NCI-H510A (cell line): Measurements from ENCODE around the gene ARL11.

Source experiments
- DNase-seq: peaks from one replicate; lab custom pipeline; 2025; lab: John Stamatoyannopoulos, UW

ARL11 gene

DNA sequence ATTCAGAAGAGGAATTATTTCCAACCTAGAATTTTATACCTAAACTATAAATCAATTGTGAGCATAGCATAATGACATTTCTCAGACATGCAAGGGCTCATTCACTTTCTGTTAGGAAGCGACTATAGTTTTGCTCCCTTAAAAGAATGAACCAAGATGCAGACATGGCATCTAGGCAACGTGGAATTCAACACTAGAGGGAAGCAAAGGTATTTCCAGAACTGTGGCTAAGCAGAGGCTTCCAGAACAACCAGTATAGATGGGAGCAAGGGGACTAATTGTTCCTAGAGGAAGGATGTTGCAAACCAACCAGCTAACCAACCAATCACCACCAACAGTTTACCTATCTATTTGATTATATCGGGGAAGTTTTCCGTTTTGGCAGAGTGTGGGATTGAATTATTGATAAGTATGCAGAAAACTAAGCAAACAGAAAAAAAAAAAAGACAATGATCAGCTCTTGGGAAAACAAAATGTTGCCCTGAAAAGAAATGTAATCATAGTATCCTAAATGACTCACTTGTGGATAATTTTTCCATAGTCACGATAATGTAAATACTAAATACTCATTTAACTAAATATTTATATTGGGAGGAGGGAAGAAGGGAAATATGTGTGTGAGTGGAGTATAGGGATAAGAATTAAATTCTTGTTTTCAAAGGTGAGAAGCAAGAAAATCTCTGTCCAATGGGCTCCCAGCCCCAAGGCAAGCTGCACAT is 21.1 kb downstream of the ARL11 start:
- no peak for DNase-seq

DNA sequence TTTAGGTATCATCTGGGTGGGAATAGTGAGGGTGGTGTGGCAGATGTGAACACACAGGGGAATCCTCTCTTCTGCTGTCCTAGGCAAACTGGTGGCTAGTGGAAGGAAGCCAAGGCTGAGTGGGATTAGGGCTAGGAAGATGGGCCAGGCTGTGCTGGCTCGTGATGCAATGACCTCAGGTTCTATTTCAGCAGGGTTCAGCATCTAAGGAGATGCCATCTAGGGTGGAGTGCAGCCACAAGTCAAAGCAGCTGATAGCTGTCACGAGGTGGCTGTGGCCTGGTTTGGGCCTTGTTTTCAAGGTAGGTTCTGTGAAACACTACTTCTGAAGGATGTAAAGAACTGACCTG is 21.6 kb downstream of the ARL11 start:
- DNase-seq, result no peak

DNA sequence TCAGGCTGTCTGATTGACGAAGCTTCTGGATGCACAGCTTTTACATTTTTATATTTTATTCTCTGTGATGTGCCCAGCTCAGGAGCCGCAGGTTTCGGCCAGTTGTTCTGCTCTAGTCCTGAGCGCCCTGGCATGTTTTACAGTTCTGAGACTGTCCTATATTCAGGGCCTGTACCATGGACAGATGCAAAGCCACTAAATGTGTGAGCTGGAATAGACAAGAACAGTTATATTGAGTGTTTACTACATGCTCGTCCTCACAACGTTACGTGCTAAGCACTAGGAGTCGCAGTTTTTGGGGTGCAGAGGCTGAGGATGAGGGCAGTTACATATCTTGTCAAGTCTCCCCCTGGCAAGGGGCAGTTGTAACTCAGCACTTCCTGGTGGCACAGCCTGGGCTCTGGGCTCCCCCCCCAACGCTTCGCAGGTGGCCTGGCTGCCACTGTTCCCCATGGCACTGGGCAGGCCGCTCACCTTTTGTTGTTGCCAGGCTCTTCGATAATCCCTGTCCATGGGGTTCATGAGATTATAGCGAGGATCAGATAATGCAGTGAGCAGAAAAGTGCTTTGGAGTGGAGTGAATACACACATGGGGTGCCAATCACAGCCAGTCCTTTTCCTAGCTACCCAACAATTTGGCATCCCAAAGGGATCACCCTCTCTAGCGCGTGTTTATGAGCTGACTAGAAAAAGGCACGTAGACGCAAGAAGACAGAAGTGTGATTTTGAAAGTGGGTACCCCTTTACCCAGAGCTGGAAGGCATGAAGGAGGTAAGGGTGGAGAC is 23.5 kb downstream of the ARL11 start:
- DNase-seq, result no peak

DNA sequence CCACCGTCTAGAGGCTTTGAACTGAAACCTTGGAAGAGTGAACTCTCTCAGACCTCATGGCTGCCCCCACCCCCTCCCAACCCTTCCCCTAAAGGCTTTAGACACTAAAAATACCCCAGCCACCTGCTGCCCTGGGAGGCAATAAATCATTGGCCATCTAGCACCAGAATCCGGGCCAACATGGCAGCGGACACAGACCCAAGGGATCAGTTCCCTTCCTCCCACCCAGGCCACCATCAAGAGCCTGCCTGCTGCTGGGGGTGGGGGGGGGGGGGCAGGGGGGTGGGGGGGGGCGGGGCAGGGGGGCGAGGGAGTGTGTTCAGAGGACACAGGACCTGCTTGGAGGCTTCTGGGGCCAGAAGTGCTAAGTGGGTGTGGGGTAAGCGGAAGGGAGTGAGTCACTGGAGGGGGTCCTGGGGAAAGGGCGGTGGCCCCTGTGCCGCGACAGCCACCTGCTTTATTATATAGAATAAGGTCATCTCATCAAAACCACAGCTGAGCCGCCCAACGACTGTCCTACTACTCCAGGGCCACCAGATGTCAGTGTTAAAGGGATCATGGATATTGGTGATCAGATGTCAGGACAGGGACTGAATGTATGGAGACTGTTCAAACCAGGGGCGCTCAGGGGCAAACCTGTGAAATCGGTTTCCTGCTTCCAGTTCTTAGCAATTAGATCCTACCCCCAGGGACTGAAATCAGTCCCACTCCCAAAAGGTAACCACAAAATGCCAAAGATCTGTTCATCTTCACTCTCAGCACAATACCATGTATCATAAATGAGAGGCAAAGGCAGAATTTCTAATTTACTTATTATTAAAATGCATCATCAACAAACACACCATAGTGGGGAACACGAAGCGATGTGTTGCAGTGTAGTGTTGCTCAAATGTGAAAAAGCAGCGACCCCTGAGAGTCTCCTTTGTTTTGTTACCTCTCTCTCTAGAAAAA is 24.3 kb downstream of the ARL11 start:
- peak; percentile 26 for DNase-seq

DNA sequence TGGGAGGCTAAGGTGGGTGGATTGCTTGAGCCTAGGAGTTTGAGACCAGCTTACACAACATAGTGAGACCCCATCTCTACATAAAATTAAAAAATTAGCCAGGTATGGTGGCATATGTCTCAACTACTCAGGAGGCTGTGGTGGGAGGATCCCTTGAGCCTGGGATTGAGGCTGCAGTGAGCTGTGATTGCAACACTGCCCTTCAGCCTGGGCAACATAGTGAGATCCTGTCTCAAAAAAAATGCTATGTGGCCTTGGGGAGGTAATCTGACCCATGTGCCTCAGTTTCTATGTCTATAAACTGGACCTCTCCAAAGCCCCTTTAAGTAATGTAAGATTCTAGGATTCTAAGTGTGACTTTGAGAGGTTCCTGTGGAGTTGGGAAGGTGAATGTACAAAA is 25.2 kb downstream of the ARL11 start:
- no peak for DNase-seq

DNA sequence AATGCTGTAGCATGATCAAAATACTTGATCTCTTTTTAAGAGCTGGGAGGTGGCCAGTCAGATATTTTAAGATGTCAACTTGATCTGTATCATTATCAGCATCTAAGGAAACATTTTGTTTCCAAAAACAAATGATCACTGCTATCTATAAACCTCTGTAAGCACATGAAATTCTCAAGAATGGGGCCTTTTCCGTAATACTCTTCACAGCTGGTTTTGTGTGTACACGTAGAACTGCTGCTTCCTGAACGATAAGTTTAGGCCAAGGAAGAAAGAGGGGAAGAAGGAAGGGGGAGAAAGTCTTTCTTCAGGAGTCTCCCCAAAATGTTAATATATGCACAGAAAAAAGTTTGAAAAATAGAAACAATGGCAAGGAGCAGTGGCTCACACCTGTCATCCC is 25.7 kb downstream of the ARL11 start:
- no peak for DNase-seq

DNA sequence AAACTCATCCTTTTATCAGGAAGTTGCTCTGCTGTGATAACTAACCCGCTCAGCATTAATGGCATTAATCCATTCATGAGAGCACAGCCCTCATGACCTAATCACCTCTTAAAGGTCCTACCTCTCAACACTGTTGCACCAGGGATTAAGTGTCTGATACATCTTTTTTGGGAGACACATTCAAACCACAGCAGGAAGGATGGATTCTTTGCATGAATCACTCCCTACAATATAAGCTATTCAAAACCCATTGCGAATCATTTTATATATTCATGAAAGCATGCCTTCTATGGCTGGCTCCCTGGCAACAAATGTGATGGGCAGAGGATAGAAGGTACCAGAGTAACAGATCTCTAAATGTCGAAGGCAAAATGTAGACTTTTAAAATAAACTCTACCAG is 27.6 kb downstream of the ARL11 start:
- no peak for DNase-seq

DNA sequence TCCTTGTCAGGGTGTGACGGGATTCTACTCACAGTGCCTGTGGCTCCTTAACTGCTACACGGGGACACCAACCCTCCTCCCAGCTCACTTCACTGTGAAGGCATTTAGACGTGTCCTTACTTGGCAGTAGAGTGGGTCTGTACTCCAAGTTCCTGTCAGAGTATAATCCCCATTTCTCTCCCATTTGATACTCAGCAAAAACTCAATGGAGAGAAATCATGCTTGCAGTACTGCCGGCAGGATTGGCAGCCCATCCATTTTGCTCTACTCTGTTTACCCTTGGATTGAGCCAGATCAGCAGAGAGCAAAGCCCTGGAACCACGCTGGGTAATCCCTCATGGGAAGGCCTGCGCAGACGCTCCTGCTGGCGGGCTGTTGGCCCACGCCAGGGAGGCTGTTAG is 28.9 kb downstream of the ARL11 start:
- DNase-seq, result no peak

DNA sequence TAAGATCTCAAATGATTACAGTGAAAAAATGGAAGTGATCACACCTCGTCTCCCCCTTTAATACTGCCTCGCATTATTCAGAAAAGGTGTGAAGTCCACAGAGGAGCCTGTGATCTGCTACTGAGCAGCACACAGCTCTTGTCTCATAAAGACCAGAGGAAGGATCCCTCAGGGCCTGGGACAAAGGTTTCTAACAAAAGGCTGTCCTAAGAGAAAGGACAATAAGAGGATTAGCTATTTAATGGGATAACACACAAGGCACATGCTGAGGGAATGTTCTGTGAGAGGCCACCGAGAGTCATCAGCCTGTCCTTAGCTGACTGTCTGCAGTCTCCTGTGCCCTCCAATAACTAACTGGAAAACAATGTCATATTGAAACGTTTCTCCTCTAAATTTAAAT is 36.3 kb downstream of the ARL11 start:
- DNase-seq, result no peak

DNA sequence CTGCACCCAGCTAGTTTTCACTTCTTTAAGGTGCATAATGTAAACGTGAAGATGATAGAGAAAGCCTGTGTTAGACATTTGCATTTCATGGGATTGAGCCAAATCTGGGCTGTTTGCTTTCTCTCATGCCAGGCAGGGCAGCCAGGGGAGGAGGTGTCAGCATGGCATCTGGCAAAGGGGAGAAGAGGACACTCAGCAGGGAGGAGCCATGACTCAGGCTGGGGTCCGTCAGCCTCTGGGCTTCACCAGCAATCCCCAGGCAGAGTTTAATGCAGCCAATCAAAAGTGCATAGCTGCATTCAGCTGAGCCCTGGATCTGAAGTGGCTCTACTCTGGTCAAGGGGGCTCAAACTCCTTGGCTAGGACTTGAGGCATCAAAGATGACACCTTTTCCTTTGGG is 39.5 kb downstream of the ARL11 start:
- DNase-seq, result no peak

DNA sequence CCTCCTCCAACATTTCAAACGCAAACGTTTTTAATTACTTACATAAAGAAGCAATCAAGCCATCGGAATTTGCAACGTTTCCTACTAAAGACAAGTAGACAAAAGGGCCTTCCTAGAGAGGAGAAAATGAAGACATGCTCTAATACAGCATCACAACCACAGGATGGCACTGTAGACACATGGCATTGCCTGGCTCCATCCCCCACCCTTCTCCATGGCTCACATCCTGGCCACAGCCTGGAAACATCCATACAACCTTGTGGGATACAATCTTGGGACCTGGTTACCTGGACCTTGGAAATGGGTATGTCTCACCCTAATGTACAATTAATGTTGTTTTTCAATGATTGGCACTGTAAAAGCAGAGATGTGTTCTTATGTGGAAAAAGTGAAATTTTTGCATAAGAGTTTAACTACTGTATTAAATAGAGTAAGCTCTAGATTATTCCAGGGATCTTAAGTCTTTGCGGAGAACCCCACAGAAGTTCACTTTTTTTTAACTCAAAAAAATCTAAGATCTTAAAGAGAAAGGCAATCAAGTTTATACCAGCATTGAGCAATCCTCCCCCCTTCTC is 41.5 kb downstream of the ARL11 start:
- DNase-seq, result no peak

DNA sequence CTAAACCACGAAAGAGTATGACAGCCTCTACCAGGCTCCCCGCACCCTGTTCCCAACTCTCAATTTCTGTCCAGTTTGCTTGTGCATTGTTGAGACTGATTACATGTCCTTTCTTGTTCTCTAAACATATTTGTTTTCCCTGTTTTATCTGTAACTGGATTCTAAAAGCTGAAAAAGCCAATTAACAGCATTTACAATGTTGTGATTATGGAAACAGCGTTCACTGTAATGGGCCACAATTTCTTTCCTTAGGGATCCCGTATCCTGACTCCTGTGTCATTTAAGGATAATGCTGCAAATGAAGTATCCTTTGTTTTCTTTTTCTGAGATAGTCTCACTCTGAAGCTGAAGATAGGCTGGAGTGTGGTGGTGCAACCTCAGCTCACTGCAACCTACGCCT is 42.5 kb downstream of the ARL11 start:
- DNase-seq, result no peak

DNA sequence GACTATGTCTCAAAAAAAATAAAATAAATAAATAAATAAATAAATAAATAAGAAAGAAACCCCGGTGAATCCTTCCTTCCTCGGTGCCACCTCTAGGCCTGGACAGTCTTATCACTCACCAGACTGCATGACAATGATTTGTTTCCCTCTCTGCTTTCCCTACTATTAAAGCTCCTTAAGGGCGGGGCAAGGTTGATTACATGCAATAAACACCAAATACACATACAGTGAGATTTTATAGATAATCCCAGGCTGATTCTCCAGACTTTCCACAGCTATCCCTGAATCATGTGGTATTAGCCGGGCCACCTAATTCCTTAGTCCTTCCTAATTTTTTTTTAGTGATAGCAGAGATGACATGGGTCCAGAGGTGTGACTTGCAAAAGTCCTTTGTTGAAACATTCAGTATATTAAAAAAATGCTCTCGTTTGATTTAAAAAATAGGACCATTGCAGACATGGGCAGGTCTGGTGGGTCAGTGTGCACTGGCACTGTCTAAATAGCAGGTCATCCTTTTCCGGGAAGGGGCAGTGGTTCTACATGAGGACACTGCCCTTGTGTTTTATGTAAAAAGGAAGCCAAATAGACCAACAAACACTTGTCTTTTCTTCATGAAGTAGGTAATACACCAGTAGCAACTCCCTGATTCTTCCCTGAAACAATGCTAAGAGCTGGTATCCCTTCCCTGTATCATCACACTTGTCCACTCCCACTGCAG is 48.4 kb downstream of the ARL11 start:
- DNase-seq, result no peak

DNA sequence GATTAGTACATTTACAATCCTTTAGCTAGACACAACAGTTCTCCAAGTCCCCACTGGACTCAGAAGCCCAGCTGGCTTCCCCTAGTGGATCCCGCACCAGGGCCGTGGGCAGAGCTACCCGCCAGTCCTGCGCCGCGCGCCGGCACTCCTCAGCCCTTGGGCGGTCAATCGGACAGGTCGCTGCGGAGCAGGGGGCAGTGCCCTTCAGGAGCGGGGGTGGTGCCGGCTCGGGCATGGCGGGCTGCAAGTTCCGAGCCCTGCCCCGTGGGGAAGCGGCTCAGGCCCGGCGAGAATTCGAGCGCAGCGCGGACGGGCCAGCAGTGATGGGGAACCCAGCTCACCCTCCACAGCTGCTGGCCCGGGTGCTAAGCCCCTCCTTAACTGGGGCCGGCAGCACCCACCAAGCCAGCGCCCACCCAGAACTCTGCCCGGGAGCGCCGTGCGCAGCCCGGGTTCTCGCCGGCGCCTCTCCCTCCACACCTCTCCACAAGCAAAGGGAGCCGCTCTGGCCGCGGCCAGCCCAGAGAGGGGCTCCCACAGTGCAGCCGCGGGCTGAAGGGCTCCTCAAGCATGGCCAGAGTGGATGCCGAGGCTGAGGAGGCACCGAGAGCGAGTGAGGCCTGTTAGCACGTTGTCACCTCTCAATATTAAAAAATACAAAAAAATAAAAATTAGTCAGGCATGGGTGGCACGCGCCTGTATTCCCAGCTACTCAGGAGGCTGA is 50.0 kb downstream of the ARL11 start:
- no peak for DNase-seq

DNA sequence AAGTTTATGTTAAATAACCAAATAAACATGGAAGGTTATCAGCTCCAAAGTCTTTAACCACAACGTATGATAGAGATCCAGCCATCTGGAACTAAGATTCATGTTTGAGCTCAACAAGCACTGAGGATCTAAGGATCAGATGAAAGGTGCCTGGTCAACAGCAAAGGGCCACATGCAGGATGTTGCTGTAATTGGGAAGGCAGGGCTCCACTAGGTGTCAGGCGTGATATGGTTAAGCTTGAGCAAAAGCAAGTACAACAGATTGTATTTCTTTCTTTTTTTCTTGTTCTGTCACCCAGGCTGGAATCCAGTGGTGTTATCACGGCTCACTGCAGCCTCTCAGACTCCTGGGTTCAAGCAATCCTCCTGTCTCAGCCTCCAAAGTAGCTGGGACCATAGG is 50.9 kb downstream of the ARL11 start:
- DNase-seq, result no peak

DNA sequence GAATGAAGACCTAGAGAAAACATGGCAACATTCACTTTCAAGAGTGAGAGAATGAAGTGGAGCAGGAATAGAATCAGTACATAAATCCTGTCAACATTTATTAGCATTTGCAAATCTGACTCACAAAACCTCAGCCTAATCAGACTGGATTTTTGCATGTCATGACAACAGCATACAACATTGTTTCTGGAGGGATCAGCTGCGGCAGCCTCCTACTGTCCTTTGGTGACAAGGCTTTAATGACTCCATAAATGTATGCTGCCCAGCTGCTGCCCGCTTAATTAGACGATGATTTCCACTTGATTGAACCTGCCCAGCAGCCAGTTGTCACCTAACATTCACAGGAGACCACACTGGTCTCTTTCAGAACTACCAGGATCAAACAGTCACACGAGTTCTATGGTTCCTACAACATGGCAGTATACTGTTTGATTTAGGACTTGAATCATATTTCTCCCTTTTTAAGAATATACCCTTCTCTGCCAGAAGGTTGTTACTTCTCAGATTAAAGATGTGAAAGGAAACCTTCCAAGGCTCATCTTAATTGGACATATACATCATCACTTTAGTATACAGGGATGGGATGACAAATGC is 53.6 kb downstream of the ARL11 start:
- DNase-seq, result no peak
